ES-I3 (cell line): ENCODE results near the gene KCNAB2.

ENCODE experiments used
- H3K36me3 ChIP-seq: 2 replicates; pipeline ENCODE4 v1.6.1; 2013; ENCODE audit warnings: mild to moderate bottlenecking, low read length, control low read depth, moderate library complexity; ENCODE audit not compliant: insufficient read depth
- H3K4me1 ChIP-seq: 2 replicates; pipeline ENCODE4 v1.6.1; 2013; ENCODE audit warnings: mild to moderate bottlenecking, control low read depth, low read length; ENCODE audit not compliant: insufficient read depth
- H3K9ac ChIP-seq: 2 replicates; pipeline ENCODE4 v1.6.1; 2013; ENCODE audit warnings: low read depth, mild to moderate bottlenecking, low read length, moderate library complexity
- H3K9me3 ChIP-seq: 2 replicates; pipeline ENCODE4 v1.6.1; 2013; ENCODE audit warnings: mild to moderate bottlenecking, low read length, moderate library complexity; ENCODE audit not compliant: control insufficient read depth, insufficient read depth

Gene KCNAB2

GRCh38 chr1:6083385-6083784, 37.7 kb downstream of the KCNAB2 start:
- Histone ChIP-seq H3K9ac (no peak overlapping the region), H3K9me3 (no peaks in the 10 kb centered on the region), H3K36me3 (no peaks in the 10 kb centered on the region)

DNA sequence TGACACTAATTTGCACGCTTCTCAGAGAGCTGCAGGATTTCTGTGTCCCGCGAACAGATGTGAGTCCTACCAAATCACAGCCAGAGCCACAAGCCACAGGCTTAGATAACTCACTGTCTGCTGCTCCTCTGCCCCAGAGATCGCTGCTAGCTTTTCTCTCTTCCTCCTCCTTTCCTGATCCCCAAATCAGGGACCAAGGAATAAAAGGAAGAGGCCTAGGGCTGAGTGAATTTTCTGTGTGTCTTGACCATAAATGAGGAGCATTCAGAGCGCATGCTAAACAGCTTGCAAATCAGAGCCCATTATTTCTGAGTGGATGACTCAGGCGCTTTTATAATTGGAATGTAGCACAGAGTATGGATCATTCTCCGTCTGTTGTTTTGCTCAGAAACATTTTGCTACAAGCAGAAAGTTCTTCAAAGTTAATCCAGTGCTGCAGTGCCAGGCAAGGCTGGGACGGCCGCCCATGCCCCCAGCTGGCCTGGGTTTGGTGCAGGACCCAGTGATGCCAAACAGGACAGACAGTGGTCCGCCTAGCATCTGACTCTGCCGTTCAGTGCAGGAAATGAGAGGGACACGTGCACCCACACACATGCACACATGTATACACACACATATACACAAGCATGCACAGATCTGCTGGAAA, 38.2 kb downstream of the KCNAB2 start:
- Histone ChIP-seq H3K9me3 (no peaks in the 10 kb centered on the region), H3K4me1 (peaks cover 10% of the 10 kb centered on the region; the same call in 1 of the 2 replicates), H3K36me3 (no peaks in the 10 kb centered on the region), H3K9ac (no peak overlapping the region)

More at GRCh38 chr1:6083385-6083784, 37.7 kb downstream of the KCNAB2 start:
- H3K4me1 ChIP-seq = peaks cover 10% of the 10 kb centered on the region; the same call in 1 of the 2 replicates

DNA sequence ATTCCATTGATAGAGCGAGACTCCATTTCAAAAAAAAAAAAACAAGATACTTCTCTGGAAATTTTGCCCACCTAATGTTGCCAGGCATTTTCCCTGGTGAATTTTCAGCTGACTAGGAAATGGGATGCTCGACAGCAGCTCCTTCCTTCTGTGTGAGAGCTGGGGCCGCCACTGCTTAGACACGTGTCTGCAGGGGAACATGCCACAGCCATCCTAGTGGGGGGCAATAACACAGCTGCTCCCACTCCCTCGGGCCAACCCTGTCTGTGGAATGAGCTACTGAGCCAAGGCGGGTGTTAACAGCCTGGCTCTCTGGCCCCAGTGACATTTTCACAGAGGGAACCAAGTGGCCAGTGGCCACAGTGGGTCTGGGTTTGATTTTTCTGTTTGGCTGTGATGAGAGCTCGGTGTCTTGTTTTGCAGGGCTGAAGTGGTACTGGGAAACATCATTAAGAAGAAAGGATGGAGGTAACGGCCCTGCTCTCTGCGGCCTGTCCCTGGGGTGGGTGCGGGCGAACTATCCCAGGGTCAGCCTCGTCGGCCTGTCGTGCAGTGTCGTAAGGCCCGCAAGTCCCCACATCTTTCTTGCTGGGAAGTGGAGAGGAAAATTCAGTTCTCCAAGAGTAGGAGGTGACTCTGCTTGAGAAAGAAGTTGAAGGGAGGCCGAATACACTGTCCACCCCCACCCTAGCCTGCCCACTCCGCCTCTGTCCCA, 39.2 kb downstream of the KCNAB2 start:
- Histone ChIP-seq H3K36me3 (no peaks in the 10 kb centered on the region), H3K9ac (no peak overlapping the region), H3K9me3 (no peaks in the 10 kb centered on the region), H3K4me1 (peaks cover 10% of the 10 kb centered on the region; the same call in 1 of the 2 replicates)

GRCh38 chr1:6085666-6086065, 40.0 kb downstream of the KCNAB2 start:
- Histone ChIP-seq H3K9me3 (no peaks in the 10 kb centered on the region), H3K4me1 (peaks cover 10% of the 10 kb centered on the region; the same call in 1 of the 2 replicates), H3K36me3 (no peaks in the 10 kb centered on the region), H3K9ac (no peak overlapping the region)

DNA sequence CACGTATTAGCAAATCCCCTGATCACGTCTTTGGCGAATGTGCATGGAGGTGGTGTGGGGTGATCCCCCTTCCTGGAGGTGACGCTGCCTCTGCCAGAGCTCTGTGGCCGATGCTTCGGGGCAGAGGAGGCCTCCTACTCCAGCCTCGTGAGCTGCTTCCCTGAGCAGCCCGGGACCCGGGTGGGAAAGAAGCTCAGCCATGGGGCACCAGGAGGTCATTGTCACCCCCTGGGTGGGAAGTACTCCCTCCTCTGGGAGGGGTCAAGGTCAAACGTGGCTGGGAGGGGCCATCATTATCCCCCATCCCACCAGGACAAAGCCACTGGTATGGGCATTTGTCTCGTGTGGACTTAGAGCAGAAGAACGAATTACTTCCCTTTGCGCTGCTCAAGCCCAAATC, 40.7 kb downstream of the KCNAB2 start:
- H3K9ac ChIP-seq = no peak overlapping the region
- no peaks in the 10 kb centered on the region for H3K36me3 ChIP-seq
- no peaks in the 10 kb centered on the region for H3K9me3 ChIP-seq
- peaks cover 10% of the 10 kb centered on the region; the same call in 1 of the 2 replicates for H3K4me1 ChIP-seq

DNA sequence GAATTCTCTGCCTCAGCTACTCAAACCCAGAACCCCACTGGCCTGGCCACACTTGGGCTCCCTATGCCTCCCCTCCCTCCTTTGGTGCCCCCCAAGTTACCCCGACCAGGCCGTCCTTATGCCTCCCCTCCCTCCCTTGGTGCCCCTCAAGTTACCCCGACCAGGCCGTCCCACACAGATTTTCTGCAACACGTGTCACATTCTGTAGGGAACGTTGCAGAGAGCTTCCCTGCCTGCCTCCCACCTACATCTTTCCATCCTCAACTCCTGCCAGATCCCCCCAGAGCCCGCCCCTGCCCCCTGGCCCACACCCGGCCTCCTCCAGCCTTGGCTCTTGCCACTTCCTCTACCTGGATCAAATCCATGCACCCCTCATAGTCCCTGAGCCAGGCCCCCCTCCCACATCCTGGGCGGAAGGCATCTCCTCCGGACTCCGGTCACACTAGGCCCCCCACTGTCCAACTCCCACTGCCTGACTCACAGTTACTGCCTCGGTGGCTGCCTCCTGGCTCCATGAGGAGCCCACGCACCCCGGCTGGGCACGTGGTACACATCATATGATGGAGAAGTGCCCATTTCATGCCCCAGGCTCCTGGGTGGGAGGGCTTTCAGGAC, 41.2 kb downstream of the KCNAB2 start:
- H3K9me3 ChIP-seq = no peaks in the 10 kb centered on the region
- H3K9ac ChIP-seq = no peak overlapping the region
- H3K4me1 ChIP-seq = peaks cover 10% of the 10 kb centered on the region; the same call in 1 of the 2 replicates
- no peaks in the 10 kb centered on the region for H3K36me3 ChIP-seq

GRCh38 chr1:6087377-6087772, 41.7 kb downstream of the KCNAB2 start:
- no peaks in the 10 kb centered on the region for H3K36me3 ChIP-seq
- H3K9ac ChIP-seq = no peak overlapping the region
- H3K9me3 ChIP-seq = no peaks in the 10 kb centered on the region
- peaks cover 10% of the 10 kb centered on the region; the same call in 1 of the 2 replicates for H3K4me1 ChIP-seq

GRCh38 chr1:6087958-6088357, 42.3 kb downstream of the KCNAB2 start:
- H3K9me3 ChIP-seq = no peaks in the 10 kb centered on the region
- H3K36me3 ChIP-seq = no peaks in the 10 kb centered on the region
- H3K4me1 ChIP-seq = peaks cover 10% of the 10 kb centered on the region; the same call in 1 of the 2 replicates
- H3K9ac ChIP-seq = no peak overlapping the region

DNA sequence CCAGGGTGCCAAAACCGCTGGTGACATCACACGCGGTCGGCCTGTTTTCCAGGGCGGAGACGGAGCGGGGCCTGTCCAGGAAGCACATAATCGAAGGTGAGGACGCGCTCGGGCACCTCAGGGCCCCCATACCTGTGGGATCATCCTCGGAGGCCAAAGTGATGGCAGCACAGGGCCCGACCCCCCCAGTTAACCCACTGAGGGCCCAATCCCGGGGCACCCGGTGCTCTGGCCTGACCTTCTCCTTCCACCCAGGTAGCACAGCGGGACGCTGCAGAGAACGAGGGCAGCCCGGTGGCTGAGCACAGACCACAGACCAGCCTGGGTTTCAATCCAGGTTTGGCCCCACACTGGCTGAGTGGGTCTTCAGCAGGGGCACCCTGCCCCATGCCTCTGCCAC, 43.3 kb downstream of the KCNAB2 start:
- Histone ChIP-seq H3K4me1 (peaks cover 4% of the 10 kb centered on the region; the same call in 1 of the 2 replicates), H3K36me3 (no peaks in the 10 kb centered on the region), H3K9me3 (no peaks in the 10 kb centered on the region), H3K9ac (no peak overlapping the region)

DNA sequence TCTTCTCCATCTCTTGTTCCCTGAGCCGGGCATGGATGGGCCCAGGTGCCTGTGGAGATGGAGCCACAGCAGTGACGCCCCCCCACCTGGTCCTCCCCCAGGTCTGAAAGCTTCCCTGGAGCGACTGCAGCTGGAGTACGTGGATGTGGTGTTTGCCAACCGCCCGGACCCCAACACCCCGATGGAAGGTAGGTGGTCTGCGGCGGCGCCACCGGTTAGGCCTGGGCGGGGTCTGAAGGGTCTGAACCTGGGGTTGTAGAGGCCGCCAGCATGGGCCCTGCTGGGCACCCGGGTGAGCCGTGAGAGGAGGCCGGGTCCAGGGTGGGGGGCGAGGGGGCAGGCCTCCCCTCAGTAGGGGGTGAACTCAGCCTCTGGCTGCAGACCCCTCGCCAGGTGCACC, 44.6 kb downstream of the KCNAB2 start:
- H3K9ac ChIP-seq = no peak overlapping the region
- no peaks in the 10 kb centered on the region for H3K4me1 ChIP-seq
- H3K9me3 ChIP-seq = no peaks in the 10 kb centered on the region
- no peaks in the 10 kb centered on the region for H3K36me3 ChIP-seq

- H3K4me1 ChIP-seq = no peaks in the 10 kb centered on the region
Measured at GRCh38 chr1:6090996-6091822, 45.5 kb downstream of the KCNAB2 start.

DNA sequence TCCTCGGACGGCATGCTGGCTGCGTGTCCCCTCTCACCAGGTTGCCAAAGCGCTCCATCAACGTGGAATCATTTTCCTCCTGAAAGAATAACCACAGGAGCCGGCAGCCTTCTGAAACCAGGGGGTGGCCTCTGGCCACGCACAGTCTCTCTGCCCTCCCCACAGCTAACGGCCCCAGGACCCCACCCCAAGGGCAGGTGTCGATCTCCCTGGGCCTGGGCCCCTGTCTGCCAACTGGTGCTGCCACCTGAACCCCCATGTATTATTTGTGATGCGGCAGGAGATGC, 46.1 kb downstream of the KCNAB2 start:
- H3K9me3 ChIP-seq = no peaks in the 10 kb centered on the region
- H3K9ac ChIP-seq = no peak overlapping the region
- no peaks in the 10 kb centered on the region for H3K4me1 ChIP-seq
- H3K36me3 ChIP-seq = no peaks in the 10 kb centered on the region

More at GRCh38 chr1:6090996-6091822, 45.5 kb downstream of the KCNAB2 start:
- no peaks in the 10 kb centered on the region for H3K9me3 ChIP-seq
- no peaks in the 10 kb centered on the region for H3K36me3 ChIP-seq
- H3K9ac ChIP-seq = no peak overlapping the region

DNA sequence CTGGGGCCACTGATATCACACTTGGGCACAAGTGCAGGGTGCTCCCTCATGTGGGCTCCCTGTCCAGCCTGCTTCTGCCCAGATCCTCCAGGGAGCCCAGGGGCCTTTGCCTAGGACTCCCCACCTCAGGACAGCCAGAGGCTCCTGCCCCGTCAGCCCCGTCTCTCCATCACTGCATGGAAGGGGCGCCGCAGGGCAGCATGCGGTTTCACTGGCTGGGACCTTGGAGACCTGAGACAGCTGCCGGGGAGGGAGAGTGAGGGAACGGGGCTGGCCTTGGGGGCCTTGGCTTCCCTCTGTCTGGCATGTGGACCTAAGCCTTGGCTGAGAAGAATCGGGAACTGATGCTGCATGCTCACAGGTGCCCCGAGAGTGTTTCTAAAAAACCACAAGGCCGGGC, 46.5 kb downstream of the KCNAB2 start:
- Histone ChIP-seq H3K4me1 (no peaks in the 10 kb centered on the region), H3K36me3 (no peaks in the 10 kb centered on the region), H3K9me3 (no peaks in the 10 kb centered on the region), H3K9ac (no peak overlapping the region)

DNA sequence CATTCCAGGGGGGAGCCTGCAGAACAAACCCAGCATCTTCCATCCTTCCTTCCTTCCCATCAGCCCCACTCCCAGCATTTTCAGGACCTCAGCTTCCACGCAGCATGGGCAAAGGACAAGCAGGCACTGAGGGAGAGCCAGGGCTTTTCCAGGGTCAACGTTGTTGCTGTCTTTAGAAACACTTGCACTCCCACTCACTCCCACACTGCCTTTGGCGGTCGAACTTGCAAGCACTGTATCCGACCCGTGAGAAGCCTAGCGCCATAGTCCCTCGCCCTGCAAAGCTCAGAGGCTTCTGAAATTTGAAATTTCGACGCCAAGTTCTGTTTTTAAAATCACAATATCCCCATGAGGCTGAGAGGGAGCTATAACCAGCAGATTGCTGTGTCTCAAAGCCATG, 47.4 kb downstream of the KCNAB2 start:
- no peaks in the 10 kb centered on the region for H3K9me3 ChIP-seq
- H3K4me1 ChIP-seq = no peaks in the 10 kb centered on the region
- no peak overlapping the region for H3K9ac ChIP-seq
- no peaks in the 10 kb centered on the region for H3K36me3 ChIP-seq
